ENCODE measurements around the gene SPSB2.

SPSB2 gene, protein sequence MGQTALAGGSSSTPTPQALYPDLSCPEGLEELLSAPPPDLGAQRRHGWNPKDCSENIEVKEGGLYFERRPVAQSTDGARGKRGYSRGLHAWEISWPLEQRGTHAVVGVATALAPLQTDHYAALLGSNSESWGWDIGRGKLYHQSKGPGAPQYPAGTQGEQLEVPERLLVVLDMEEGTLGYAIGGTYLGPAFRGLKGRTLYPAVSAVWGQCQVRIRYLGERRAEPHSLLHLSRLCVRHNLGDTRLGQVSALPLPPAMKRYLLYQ

DNA sequence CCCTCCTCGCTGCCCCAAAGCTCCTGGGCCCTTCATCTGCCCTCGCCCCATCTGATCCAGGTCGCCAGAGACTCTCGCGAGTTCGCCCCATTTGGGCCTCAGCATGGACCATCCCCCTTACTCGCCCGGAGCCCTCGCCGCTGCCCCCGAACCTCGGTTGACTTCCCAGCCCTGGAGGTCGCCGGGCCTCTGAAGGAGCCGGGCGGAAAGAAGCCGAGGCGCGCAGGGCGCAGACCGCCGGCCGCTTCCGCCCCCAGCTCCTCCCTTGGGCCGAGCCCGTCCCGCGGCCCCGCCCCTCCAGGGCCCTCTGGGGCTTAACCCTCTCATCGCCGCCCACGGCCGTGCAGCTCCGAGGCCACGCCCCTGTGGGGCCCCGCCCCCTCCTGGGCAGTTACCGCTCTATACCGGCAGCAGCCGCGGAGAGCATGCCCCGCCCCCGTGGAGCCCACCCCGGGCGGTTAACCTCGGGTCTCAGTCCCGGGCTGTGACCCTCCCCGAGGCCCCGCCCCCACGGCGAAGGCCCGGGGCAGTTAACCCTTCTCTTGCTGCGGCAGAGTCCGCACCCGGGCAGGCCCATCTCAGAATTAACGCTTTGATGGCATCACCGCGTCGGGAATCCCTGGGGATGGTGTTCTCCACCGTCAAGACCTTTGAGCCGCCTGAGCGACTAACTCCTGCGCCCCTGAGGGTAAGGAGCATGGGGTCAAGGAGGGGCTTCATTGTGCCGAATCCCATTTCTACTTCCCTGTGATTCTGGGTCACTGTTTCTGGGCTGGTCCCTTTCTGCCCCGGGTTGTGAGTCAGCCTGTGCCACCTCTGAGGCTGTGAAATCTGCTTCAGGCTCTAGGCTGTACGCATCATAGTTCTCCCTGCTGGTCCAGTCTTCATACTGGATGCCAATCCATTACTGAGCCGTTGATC is at the start of gene SPSB2:
SPSB2 (minus strand) TSS at position 210 of the 921 bp plus-strand sequence. CDS start 402 bp downstream, outside the sequence.
- no peak for TF ChIP-seq GATA2 (IDR thresholded peaks at IDR 0.05; ENCODE audit: low read depth, low read length)

- TF ChIP-seq GATA3 (IDR thresholded peaks at IDR 0.05; ENCODE audit: low read depth, low read length) (no peak), GATA2 (IDR thresholded peaks at IDR 0.05; ENCODE audit: low read depth, low read length) (no peak)
Measured at GRCh38 chr12:6921996-6922946, 49.2 kb upstream of the SPSB2 start.

DNA sequence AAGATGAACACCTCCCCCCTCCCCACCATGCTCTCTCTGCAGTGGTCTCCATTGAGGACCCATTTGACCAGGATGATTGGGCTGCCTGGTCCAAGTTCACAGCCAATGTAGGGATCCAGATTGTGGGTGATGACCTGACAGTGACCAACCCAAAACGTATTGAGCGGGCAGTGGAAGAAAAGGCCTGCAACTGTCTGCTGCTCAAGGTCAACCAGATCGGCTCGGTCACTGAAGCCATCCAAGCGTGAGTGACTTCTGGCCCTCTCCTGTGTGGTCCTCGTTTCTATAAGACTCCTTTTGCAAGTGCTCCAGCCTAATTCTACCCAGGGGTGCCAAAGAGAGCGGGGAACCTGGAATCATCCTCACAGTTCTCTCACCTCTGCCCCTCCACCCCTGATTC is 48.4 kb upstream of the SPSB2 start:
- no peak for TF ChIP-seq GATA3 (IDR thresholded peaks at IDR 0.05; ENCODE audit: low read depth, low read length)
- TF ChIP-seq GATA2 (IDR thresholded peaks at IDR 0.05; ENCODE audit: low read depth, low read length) = no peak

DNA sequence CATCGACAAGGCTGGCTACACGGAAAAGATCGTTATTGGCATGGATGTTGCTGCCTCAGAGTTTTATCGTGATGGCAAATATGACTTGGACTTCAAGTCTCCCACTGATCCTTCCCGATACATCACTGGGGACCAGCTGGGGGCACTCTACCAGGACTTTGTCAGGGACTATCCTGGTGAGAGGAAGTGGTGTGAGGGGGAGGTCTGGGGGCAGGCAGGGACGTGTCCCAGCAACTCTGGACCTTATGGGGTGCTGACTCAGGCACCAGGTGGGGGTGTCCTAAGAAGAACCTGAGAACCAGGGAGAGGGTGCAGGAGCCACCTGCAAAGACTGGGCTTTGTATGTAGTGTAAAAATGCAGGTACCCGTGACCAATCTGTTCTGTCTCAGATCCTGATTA is 46.5 kb upstream of the SPSB2 start:
- TF ChIP-seq GATA3 (IDR thresholded peaks at IDR 0.05; ENCODE audit: low read depth, low read length) (no peak), GATA2 (IDR thresholded peaks at IDR 0.05; ENCODE audit: low read depth, low read length) (no peak)

DNA sequence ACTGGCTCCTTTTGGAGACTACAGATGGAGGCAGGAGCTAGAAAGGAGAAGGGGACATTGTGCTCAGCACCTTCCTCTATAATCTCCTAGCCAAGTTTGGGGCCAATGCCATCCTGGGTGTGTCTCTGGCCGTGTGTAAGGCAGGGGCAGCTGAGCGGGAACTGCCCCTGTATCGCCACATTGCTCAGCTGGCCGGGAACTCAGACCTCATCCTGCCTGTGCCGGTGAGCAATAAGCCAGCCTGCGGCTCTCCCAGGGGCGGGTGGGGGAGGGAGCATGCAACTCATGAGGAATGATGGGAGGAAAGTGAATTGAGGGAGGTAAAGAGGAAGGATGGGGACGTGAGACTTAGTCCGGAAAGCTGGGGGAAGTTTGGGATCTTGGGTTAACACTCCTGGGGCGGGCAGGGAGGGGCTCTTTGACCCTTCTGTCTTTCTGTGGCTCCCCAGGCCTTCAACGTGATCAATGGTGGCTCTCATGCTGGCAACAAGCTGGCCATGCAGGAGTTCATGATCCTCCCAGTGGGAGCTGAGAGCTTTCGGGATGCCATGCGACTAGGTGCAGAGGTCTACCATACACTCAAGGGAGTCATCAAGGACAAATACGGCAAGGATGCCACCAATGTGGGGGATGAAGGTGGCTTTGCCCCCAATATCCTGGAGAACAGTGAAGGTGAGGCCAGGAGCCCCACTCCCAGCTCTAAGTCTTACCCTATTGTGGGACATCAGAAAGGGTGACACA is 44.6 kb upstream of the SPSB2 start:
- TF ChIP-seq GATA2 (IDR thresholded peaks at IDR 0.05; ENCODE audit: low read depth, low read length) (no peak), GATA3 (IDR thresholded peaks at IDR 0.05; ENCODE audit: low read depth, low read length) (no peak)

- TF ChIP-seq GATA3 (IDR thresholded peaks at IDR 0.05; ENCODE audit: low read depth, low read length) (no peak), GATA2 (IDR thresholded peaks at IDR 0.05; ENCODE audit: low read depth, low read length) (no peak)
Measured at GRCh38 chr12:6916426-6917200, 43.5 kb upstream of the SPSB2 start.

DNA sequence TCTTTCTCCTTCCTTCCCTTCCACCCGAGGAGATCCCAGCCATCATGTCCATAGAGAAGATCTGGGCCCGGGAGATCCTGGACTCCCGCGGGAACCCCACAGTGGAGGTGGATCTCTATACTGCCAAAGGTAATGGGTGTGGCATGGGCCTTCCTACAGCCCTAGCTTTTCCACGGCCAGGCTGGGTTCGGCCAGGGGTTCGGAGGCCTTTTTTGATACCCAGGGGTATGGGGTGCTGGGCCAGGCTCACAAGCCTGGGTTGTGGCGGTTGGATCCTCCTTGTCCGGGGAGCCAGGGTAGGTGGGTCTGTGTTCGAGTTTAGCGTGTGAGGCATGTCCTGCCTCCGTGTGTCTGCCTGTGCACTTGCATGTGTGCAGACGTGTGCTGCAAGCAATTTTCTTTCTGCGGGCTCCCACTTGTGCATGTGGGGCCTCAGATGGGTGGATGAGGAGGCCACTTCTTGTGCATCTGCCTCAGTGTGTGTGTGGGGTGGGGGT is 42.7 kb upstream of the SPSB2 start:
- TF ChIP-seq GATA2 (IDR thresholded peaks at IDR 0.05; ENCODE audit: low read depth, low read length) (no peak), GATA3 (IDR thresholded peaks at IDR 0.05; ENCODE audit: low read depth, low read length) (no peak)

DNA sequence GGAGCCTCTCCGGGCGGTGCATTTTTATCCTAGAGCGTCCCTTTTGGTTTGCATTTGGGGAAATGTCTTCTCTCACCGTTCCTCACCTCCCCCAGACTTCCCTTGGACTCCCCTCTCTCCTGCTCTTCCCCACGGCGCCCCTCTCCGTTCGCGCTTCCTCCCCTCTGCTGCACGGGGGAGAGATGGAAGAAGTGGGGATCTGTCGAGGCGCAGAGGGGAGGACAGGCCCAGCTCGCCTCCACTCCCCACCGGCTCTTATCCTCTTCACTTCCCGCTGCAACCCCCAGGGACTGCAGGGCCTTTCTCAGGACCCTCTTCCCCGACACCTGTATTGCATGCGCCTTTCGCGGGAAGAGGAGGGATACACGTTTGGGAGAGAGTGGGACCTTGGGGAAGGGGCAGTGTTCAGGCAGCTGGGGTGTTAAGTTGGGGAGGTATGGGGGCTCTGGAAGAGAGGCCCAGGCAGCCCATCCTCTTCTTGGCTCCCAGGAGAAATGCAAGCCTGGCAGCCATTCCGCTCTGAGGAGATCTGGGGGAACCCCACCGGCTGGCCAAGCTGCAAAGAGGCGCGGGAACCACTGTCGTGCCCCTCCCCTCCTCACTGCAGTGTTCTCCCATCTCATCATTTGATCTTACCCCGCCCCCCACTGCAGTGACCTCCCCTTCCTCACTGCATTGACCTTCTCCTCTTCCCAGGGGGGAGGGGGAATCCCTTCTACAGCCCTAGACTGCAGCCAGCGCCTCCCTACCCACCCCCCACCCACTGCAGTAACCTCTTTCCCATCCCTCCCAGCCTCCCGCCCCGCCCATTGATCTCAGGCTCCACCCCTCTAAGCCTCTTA is 42.1 kb upstream of the SPSB2 start:
- TF ChIP-seq GATA2 (IDR thresholded peaks at IDR 0.05; ENCODE audit: low read depth, low read length) (peak; percentile 51; the same call in 1 of the 2 replicates), GATA3 (IDR thresholded peaks at IDR 0.05; ENCODE audit: low read depth, low read length) (no peak)

- TF ChIP-seq GATA3 (IDR thresholded peaks at IDR 0.05; ENCODE audit: low read depth, low read length) = no peak
- no peak for TF ChIP-seq GATA2 (IDR thresholded peaks at IDR 0.05; ENCODE audit: low read depth, low read length)
Measured at GRCh38 chr12:6914246-6914946, 41.3 kb upstream of the SPSB2 start, which contains the start of gene ENO2. ENO2 (plus strand) TSS chr12:6914580; CDS start chr12:6915833, 1,253 bp downstream.

DNA sequence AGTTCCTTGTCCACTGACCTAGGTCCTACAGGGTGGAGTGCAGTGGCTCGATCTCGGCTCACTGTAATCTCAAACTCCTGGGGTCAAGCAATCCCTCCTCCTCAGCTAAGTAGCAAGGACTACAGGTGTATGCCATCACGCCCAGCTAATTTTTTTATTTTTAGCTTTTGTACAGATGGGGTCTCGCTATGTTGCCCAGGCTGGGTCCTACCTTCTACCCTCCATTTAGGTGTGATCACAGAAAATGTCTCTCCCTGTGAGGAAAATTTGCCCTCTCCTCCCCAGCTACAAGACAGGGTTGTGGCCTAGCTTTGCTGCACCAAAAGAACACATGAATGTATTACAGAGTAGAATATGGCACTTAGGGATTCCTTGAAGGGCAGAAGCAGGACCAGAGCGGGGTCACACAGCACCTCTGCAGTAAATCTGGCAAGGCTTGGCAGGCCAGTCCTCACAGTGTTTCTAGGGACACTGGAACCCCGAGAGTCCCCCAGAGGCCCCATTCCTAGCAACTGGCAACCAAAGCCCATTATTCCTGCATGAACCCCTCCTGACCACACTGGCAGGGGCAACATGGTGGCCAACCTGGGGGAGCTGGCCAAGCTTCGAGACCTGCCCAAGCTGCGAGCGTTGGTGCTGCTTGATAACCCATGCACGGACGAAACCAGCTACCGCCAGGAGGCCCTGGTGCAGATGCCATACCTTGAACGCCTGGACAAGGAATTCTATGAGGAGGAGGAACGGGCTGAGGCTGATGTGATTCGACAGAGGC is 39.2 kb upstream of the SPSB2 start:
- no peak for TF ChIP-seq GATA3 (IDR thresholded peaks at IDR 0.05; ENCODE audit: low read depth, low read length)
- TF ChIP-seq GATA2 (IDR thresholded peaks at IDR 0.05; ENCODE audit: low read depth, low read length) = no peak
